Measurements from ENCODE around the gene PLEKHA5. TPM values are rescaled to one million over a fixed set of nuclear protein-coding genes. Genes with fewer than 3 reads are reported as not detected.

The PLEKHA5 gene
- total and polyA plus RNA-seq, 2 experiments from 2014 or later = 82.8 to 112 TPM

DNA sequence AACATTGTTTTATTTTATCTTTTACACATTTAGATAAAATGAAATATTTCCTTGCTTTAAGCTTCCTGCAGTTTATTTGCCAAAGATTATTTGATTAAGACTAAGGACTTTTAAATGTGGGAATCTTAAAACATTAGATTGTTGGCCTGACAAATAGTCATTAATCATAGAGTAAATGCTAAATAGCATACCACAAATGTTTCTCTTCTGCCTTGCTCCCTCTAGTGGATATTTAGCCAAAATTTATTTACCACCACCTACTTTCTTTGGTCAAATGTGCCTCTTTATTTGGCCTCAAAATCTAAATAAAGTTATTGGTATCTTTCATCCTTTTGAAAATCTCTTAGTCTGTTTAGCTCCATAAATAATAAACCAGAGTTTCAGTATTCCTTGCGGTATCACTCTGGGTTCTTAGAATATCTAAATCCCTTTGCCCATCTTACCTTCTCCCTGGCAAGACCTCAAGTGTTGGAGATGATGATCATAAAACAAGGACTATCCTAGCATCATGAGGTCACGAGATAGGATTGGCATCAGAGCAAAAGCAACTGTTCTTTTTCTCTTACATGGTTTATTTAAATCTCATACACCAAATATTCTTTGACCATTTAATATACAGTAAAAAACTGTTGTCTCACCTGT lies 159.2 kb downstream of the PLEKHA5 start:
- Mint-ChIP-seq H3K36me3 (ENCODE audit: low read depth) (peaks cover 54% of the 10 kb centered on the region), H3K4me3 (no peak overlapping the region), H3K9me3 (no peaks in the 10 kb centered on the region), H3K27me3 (ENCODE audit: insufficient read depth, low read depth, poor library complexity) (peaks cover 5% of the 10 kb centered on the region), H3K4me1 (peaks cover 14% of the 10 kb centered on the region), H3K27ac (no peak overlapping the region)
- Histone ChIP-seq H3K4me3 (no peak overlapping the region), H3K4me2 (0 out of 2 replicates have a peak overlapping the region, but pooled peaks have one; percentile 4), H3K79me2 (replicated peaks; ENCODE audit: insufficient read depth) (0 out of 2 replicates have a peak, but pooled peaks cover 3% of the 10 kb centered on the region), H2AFZ (no peak overlapping the region), H3K4me1 (ENCODE audit: insufficient read depth) (peaks cover 3% of the 10 kb centered on the region; the same call in 1 of the 2 replicates), H3K27me3 (ENCODE audit: insufficient read depth) (no peaks in the 10 kb centered on the region), H4K20me1 (replicated peaks; ENCODE audit: insufficient read depth) (no peaks in the 10 kb centered on the region), H3K36me3 (ENCODE audit: insufficient read depth) (peaks cover 3% of the 10 kb centered on the region; the same call in 1 of the 2 replicates), H3K9me2 (ENCODE audit: insufficient read depth) (no peaks in the 10 kb centered on the region), H3K27ac (ENCODE audit: low read depth) (no peak overlapping the region), H3F3A (replicated peaks; ENCODE audit: low read depth) (peaks cover 7% of the 10 kb centered on the region)
- DNase-seq (ENCODE audit: low spot score) (peak; percentile 79), ATAC-seq (peak; percentile 63)
- TF ChIP-seq CTCF (conservative IDR thresholded peaks at IDR 0.05; ENCODE audit: low read depth in 2 of 2) (peak; percentile 54 to 93), ZNF114 (CRISPR knock-in tag; IDR thresholded peaks at IDR 0.05) (no peak)

DNA sequence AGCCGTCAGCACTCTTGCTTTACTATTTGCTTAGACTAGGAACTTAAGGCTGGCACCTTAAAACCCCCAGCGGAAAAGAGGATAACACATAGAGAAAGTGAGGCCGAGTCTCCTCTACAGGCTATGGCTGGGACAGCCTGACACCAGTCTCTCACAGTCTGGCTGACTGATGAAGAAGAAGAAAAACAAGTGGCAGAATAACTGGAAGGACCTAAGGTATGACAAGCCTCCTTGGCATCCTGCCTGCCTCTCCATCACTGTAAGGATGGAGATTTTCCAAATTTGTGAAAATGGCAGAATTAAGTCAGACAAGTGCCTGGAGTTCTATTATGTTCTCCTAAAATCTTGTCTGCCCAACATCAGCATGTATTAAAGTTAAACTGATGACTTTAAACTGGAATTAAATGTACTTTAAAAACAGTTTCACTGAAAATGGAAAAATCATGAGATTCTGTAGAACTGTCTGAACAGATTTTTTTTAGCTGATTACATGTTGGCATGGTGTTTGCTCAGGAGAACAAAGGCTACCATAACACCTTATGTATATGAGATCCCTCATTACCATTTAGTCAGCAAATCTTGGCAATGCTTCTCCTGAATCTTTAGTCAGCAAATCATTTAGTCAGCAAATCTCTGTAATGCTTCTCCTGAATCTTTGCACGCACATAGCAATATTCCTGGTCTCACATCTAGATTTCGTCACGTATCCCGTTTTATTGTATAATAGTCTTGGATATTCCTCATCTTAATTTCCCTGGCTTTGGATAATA lies 169.5 kb downstream of the PLEKHA5 start:
- Mint-ChIP-seq H3K9me3 (no peaks in the 10 kb centered on the region), H3K4me1 (peaks cover 16% of the 10 kb centered on the region; the same call in 2 of the 3 replicates), H3K27ac (no peak overlapping the region; the same call in 1 of the 2 replicates), H3K27me3 (ENCODE audit: insufficient read depth, low read depth, poor library complexity) (peaks cover 9% of the 10 kb centered on the region), H3K36me3 (ENCODE audit: low read depth) (peaks cover 25% of the 10 kb centered on the region), H3K4me3 (no peak overlapping the region)
- Histone ChIP-seq H4K20me1 (replicated peaks; ENCODE audit: insufficient read depth) (no peaks in the 10 kb centered on the region), H3K9me2 (ENCODE audit: insufficient read depth) (no peaks in the 10 kb centered on the region), H3K27me3 (ENCODE audit: insufficient read depth) (no peaks in the 10 kb centered on the region), H2AFZ (no peak overlapping the region), H3K79me2 (replicated peaks; ENCODE audit: insufficient read depth) (no peaks in the 10 kb centered on the region), H3K27ac (ENCODE audit: low read depth) (0 out of 2 replicates have a peak overlapping the region, but pooled peaks have one; percentile 50), H3K4me3 (no peak overlapping the region), H3K36me3 (ENCODE audit: insufficient read depth) (no peaks in the 10 kb centered on the region), H3F3A (replicated peaks; ENCODE audit: low read depth) (no peaks in the 10 kb centered on the region), H3K4me1 (ENCODE audit: insufficient read depth) (peaks cover 9% of the 10 kb centered on the region; the same call in 1 of the 2 replicates), H3K4me2 (no peak overlapping the region)
- DNase-seq (ENCODE audit: low spot score) (no peak), ATAC-seq (no peak; the same call in 2 of the 3 replicates)
- no peak for TF ChIP-seq POLR2AphosphoS5 (IDR thresholded peaks at IDR 0.05; ENCODE audit: low read depth)

DNA sequence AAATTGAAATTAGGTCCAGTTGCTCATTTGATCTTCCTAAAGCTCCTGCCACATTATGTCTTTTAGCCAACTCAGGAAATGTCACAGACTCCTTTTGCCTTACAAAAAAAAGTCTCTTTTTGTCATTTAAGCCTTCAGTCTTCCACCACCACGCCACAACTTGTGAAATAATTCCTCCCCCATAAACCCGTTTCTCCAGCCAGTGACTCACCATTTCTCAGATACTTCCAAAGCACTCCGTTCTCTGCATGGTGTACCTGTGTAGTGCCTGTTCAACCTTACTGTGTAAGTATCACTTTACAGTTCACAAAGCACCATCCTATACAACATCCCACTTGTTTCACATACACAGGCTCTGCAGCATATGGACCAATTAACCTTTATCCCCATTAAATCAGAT lies 170.2 kb downstream of the PLEKHA5 start:
- H3F3A ChIP-seq (replicated peaks; ENCODE audit: low read depth) = no peaks in the 10 kb centered on the region
- peaks cover 9% of the 10 kb centered on the region for H3K27me3 Mint-ChIP-seq (ENCODE audit: insufficient read depth, low read depth, poor library complexity)
- H3K4me2 ChIP-seq = no peak overlapping the region
- H3K36me3 Mint-ChIP-seq (ENCODE audit: low read depth) = peaks cover 28% of the 10 kb centered on the region
- DNase-seq (ENCODE audit: low spot score) (no peak), ATAC-seq (no peak)
- no peaks in the 10 kb centered on the region for H3K27me3 ChIP-seq (ENCODE audit: insufficient read depth)
- no peaks in the 10 kb centered on the region for H3K9me3 Mint-ChIP-seq
- H4K20me1 ChIP-seq (replicated peaks; ENCODE audit: insufficient read depth) = no peaks in the 10 kb centered on the region
- H3K79me2 ChIP-seq (replicated peaks; ENCODE audit: insufficient read depth) = no peaks in the 10 kb centered on the region
- H3K4me3 ChIP-seq = no peak overlapping the region
- H3K27ac Mint-ChIP-seq = 0 out of 2 replicates have a peak overlapping the region, but pooled peaks have one; percentile 6
- H3K9me2 ChIP-seq (ENCODE audit: insufficient read depth) = no peaks in the 10 kb centered on the region
- H3K27ac ChIP-seq (ENCODE audit: low read depth) = 0 out of 2 replicates have a peak overlapping the region, but pooled peaks have one; percentile 33
- no peak overlapping the region for H2AFZ ChIP-seq
- no peak overlapping the region for H3K4me3 Mint-ChIP-seq
- H3K4me1 ChIP-seq (ENCODE audit: insufficient read depth) = peaks cover 9% of the 10 kb centered on the region; the same call in 1 of the 2 replicates
- peaks cover 16% of the 10 kb centered on the region; the same call in 2 of the 3 replicates for H3K4me1 Mint-ChIP-seq
- no peaks in the 10 kb centered on the region for H3K36me3 ChIP-seq (ENCODE audit: insufficient read depth)
- TF ChIP-seq ZNF462 (CRISPR knock-in tag; IDR thresholded peaks at IDR 0.05) (no peak), ZNF114 (CRISPR knock-in tag; IDR thresholded peaks at IDR 0.05) (no peak), ZNF331 (CRISPR knock-in tag; IDR thresholded peaks at IDR 0.05; ENCODE audit: low read depth) (no peak), CREB1 (CRISPR knock-in tag; IDR thresholded peaks at IDR 0.05; ENCODE audit: low read depth) (no peak)

Measured in GM23338 (cell line).